Activated T-cell treated with anti-CD3 and anti-CD28 coated beads, Interleukin-2, amount 50 U/mL, for 72 hours (primary cell): ENCODE results near the gene FIZ1. TPM values are rescaled to one million over a fixed set of nuclear protein-coding genes. Genes with fewer than 3 reads are reported as not detected.

Experiments used
- ATAC-seq, 2 donors: fragments of 150-1000 bp; cut with Tn5 transposase; replicated peaks in 1 of 2; 2 replicates each; pipeline ENCODE4 v1.10.0; 2021; ENCODE audit warnings: moderate library complexity in 2 of 2, mild to moderate bottlenecking in 1 of 2
- DNase-seq, 2 donors: peaks; one replicate each; pipeline ENCODE4 v3.0.0; 2021 to 2022; ENCODE audit warnings: mixed read lengths in 1 of 2
- H3K27ac Mint-ChIP-seq: one replicate; pipeline ENCODE4 v1.8.0; 2022; ENCODE audit warnings: mild to moderate bottlenecking, moderate library complexity, mixed read lengths
- H3K27me3 Mint-ChIP-seq: one replicate; pipeline ENCODE4 v1.8.0; 2022; ENCODE audit warnings: low read depth, mixed read lengths
- H3K36me3 Mint-ChIP-seq, 2 donors: one replicate each; pipeline ENCODE4 v1.8.0; 2022; ENCODE audit warnings: mixed read lengths in 2 of 2, mild to moderate bottlenecking in 1 of 2; ENCODE audit not compliant: insufficient read depth in 2 of 2
- H3K4me1 Mint-ChIP-seq: one replicate; pipeline ENCODE4 v1.8.0; 2022; ENCODE audit warnings: low read depth, mixed read lengths
- H3K4me3 Mint-ChIP-seq, 2 donors: one replicate each; pipeline ENCODE4 v1.8.0; 2022; ENCODE audit warnings: mild to moderate bottlenecking in 2 of 2, mixed read lengths in 2 of 2, moderate library complexity in 2 of 2
- H3K9me3 Mint-ChIP-seq, 2 donors: one replicate each; pipeline ENCODE4 v1.8.0; 2022; ENCODE audit warnings: mixed read lengths in 2 of 2
- total RNA-seq, 2 donors: library from RNA; stranded (reverse); gene quantifications; one replicate each; pipeline ENCODE4 v1.2.3, GENCODE V29; 2022

The FIZ1 gene
- total RNA-seq, 2 donors from 2014 or later = 16.2 to 17.3 TPM

GRCh38 chr19:55544014-55544413, 55.3 kb downstream of the FIZ1 start:
- H3K4me3 Mint-ChIP-seq = no peak overlapping the region
- H3K27ac Mint-ChIP-seq = no peak overlapping the region
- no peak for ATAC-seq
- no peak for DNase-seq
- no peaks in the 10 kb centered on the region for H3K36me3 Mint-ChIP-seq
- peaks cover 10% of the 10 kb centered on the region for H3K27me3 Mint-ChIP-seq
- no peaks in the 10 kb centered on the region for H3K4me1 Mint-ChIP-seq
- peaks cover 2 to 4% of the 10 kb centered on the region in 2 donors for H3K9me3 Mint-ChIP-seq

- no peak overlapping the region for H3K27ac Mint-ChIP-seq
- DNase-seq = no peak
- no peaks in the 10 kb centered on the region for H3K36me3 Mint-ChIP-seq
- H3K4me3 Mint-ChIP-seq = no peak overlapping the region
- H3K27me3 Mint-ChIP-seq = peaks cover 10% of the 10 kb centered on the region
- no peaks in the 10 kb centered on the region for H3K4me1 Mint-ChIP-seq
- ATAC-seq = no peak
- H3K9me3 Mint-ChIP-seq = peaks cover 2 to 4% of the 10 kb centered on the region in 2 donors
These were observed 55.8 kb downstream of the FIZ1 start for GRCh38 chr19:55543567-55543966.

GRCh38 chr19:55542292-55542855, 56.9 kb downstream of the FIZ1 start:
- DNase-seq (no peak), ATAC-seq (no peak)
- no peaks in the 10 kb centered on the region for H3K4me1 Mint-ChIP-seq
- H3K9me3 Mint-ChIP-seq = peaks cover 2 to 4% of the 10 kb centered on the region in 2 donors
- peaks cover 4% of the 10 kb centered on the region for H3K27me3 Mint-ChIP-seq
- H3K4me3 Mint-ChIP-seq = no peak overlapping the region
- no peak overlapping the region for H3K27ac Mint-ChIP-seq
- H3K36me3 Mint-ChIP-seq = no peaks in the 10 kb centered on the region

Other genes with a start within 250 kb of the FIZ1 start
- 1 to 10 TPM; 3.1 to 7.4 TPM for gene COX6B2, start 244.8 kb downstream of the FIZ1 start, total RNA-seq
- gene GARIN5B, start 236.3 kb downstream of the FIZ1 start, total RNA-seq = under 1 TPM in 1 of 2 donors, not detected in 1; 0.07 TPM
- 1 to 10 TPM; 4.0 to 5.4 TPM for gene IL11, start 229.1 kb downstream of the FIZ1 start, total RNA-seq
- not detected for gene TMEM190, start 222.7 kb downstream of the FIZ1 start, total RNA-seq
- 10 to 100 TPM in 1 of 2 donors, 1 to 10 TPM in 1; 7.5 to 11.7 TPM for gene TMEM238, start 215.2 kb downstream of the FIZ1 start, total RNA-seq
- gene RPL28, start 213.6 kb downstream of the FIZ1 start, total RNA-seq = 1,000 to 10,000 TPM; 3,217 to 3,413 TPM
- 100 to 1,000 TPM; 192 to 223 TPM for gene UBE2S, start 191.7 kb downstream of the FIZ1 start, total RNA-seq
- gene SHISA7, start 156.2 kb downstream of the FIZ1 start, total RNA-seq = under 1 TPM in 1 of 2 donors, not detected in 1; 0.17 TPM
- 10 to 100 TPM; 19.5 to 20.3 TPM for gene ISOC2, start 137.9 kb downstream of the FIZ1 start, total RNA-seq
- not detected for gene C19orf85, start 134.8 kb downstream of the FIZ1 start, total RNA-seq
- 1 to 10 TPM; 7.9 to 9.0 TPM for gene ZNF628, start 122.9 kb downstream of the FIZ1 start, total RNA-seq
- 10 to 100 TPM; 19.2 to 20.5 TPM for gene NAT14, start 114.3 kb downstream of the FIZ1 start, total RNA-seq
- 1 to 10 TPM; 1.2 to 1.7 TPM for gene SSC5D, start 111.1 kb downstream of the FIZ1 start, total RNA-seq
- not detected for gene SBK2, start 62.4 kb downstream of the FIZ1 start, total RNA-seq
- gene SBK3, start 54.0 kb downstream of the FIZ1 start, total RNA-seq = not detected
- gene ZNF579, start 18.7 kb downstream of the FIZ1 start, total RNA-seq = 1 to 10 TPM; 9.3 to 9.4 TPM
- gene ZNF524, start 771 bp upstream of the FIZ1 start, total RNA-seq = 10 to 100 TPM; 26.2 to 32.3 TPM
- gene ZNF865, start 6.1 kb upstream of the FIZ1 start, total RNA-seq = 10 to 100 TPM; 12.9 to 13.2 TPM
- 1 to 10 TPM; 4.3 to 6.9 TPM for gene ZNF784, start 25.0 kb upstream of the FIZ1 start, total RNA-seq
- gene ZNF580, start 41.5 kb upstream of the FIZ1 start, total RNA-seq = 10 to 100 TPM; 46.1 to 47.8 TPM
- 10 to 100 TPM; 43.1 to 50.7 TPM for gene ZNF581, start 44.1 kb upstream of the FIZ1 start, total RNA-seq
- gene CCDC106, start 48.7 kb upstream of the FIZ1 start, total RNA-seq = 10 to 100 TPM; 13.8 to 21.7 TPM
- gene U2AF2, start 55.5 kb upstream of the FIZ1 start, total RNA-seq = 100 to 1,000 TPM; 128 to 137 TPM
- gene EPN1, start 75.7 kb upstream of the FIZ1 start, total RNA-seq = 10 to 100 TPM; 33.8 to 40.5 TPM
- gene NLRP9, start 138.9 kb upstream of the FIZ1 start, total RNA-seq = not detected
- gene RFPL4A, start 159.6 kb upstream of the FIZ1 start, total RNA-seq = not detected
- gene RFPL4AL1, start 169.6 kb upstream of the FIZ1 start, total RNA-seq = not detected
- gene NLRP11, start 232.5 kb upstream of the FIZ1 start, total RNA-seq = not detected
- not detected for gene NLRP4, start 237.0 kb upstream of the FIZ1 start, total RNA-seq